Transverse colon (tissue), 4 donors: ENCODE results near the gene CCDC136. TPM values are rescaled to one million over a fixed set of nuclear protein-coding genes. Genes with fewer than 3 reads are reported as not detected.

Experiments
- DNase-seq: peaks from one replicate; pipeline ENCODE4 v3.0.0-alpha.2; 2019
- H3K27ac ChIP-seq, 4 donors: fragments of 200-600 bp; sonication (generic); 2 replicates each; pipeline ENCODE4 v1.5.1; 2016 to 2018; ENCODE audit warnings: inconsistent platforms in 4 of 4
- H3K27me3 ChIP-seq: fragments of 200-600 bp; sonication (generic); 2 replicates; pipeline ENCODE4 v1.5.1; 2017; ENCODE audit warnings: inconsistent platforms
- H3K36me3 ChIP-seq, 4 donors: fragments of 200-600 bp; sonication (generic); 2 replicates each; pipeline ENCODE4 v1.5.1; 2017 to 2019; ENCODE audit warnings: inconsistent platforms in 4 of 4
- H3K4me1 ChIP-seq, 4 donors: fragments of 200-600 bp; sonication (generic); 2 replicates each; pipeline ENCODE4 v1.5.1; 2017 to 2020; ENCODE audit warnings: inconsistent platforms in 4 of 4
- H3K4me3 ChIP-seq, 4 donors: fragments of 200-600 bp; sonication (generic); 1 replicate in 1 of 4; 2 replicates in 3 of 4; pipeline versions ENCODE4 v1.5.1 to v1.6.1; 2017 to 2019; ENCODE audit warnings: inconsistent platforms in 4 of 4
- H3K9me3 ChIP-seq, 2 donors: fragments of 200-600 bp; sonication (generic); 2 replicates each; pipeline ENCODE4 v1.5.1; 2017 to 2019; ENCODE audit warnings: inconsistent platforms in 2 of 2
- CTCF ChIP-seq, 5 experiments: fragments of 200-600 bp in 3 of 5; fragments of 450-650 bp in 2 of 5; sonication (generic) in 3 of 5; IDR thresholded peaks; 1 replicate in 2 of 5; 2 replicates in 3 of 5; pipeline ENCODE4 v1.5.1; 2016 to 2017; ENCODE audit warnings: antibody characterized with exemption in 5 of 5, inconsistent platforms in 3 of 5, mild to moderate bottlenecking in 2 of 5, moderate library complexity in 1 of 5
- EP300 ChIP-seq: sonication (generic); formaldehyde crosslinking; IDR thresholded peaks from one replicate; pipeline ENCODE4 v1.6.1; 2017; ENCODE audit warnings: antibody characterized with exemption, low read depth
- POLR2A ChIP-seq: fragments of 450-650 bp; IDR thresholded peaks from one replicate; pipeline ENCODE4 v1.6.1; 2016; ENCODE audit warnings: antibody characterized with exemption, mild to moderate bottlenecking, moderate library complexity
- POLR2AphosphoS5 ChIP-seq, 3 donors: sonication (generic); formaldehyde crosslinking; IDR thresholded peaks; one replicate each; pipeline ENCODE4 v1.6.1; 2016; ENCODE audit warnings: antibody characterized with exemption in 3 of 3
- WGBS, 2 donors: methylation state at CpG; one replicate each; pipeline ENCODE4 v1.1.5; 2018; ENCODE audit warnings: low coverage in 1 of 2; 5-methylcytosine and 5-hydroxymethylcytosine counted together
- in situ Hi-C, 4 donors: fragments of 200-750 bp; cut with MboI; loops; one replicate each; pipeline versions ENCODE4 v1.15.0 to v1.15.1; 2017; ENCODE audit warnings: low sequenced_read_pairs in 3 of 4, low pct_ligation_motif_present in 1 of 4, low pct_unique_long_range_greater_than_20kb in 1 of 4
- intact Hi-C: fragments of 100-400 bp; cut with DNase I; formaldehyde crosslinking; loops from one replicate; pipeline ENCODE4 v1.15.1; 2023; ENCODE audit warnings: low total_unique reads
- total RNA-seq, 4 donors: library from RNA; depleted of rRNA; stranded (reverse); fragments of >200 nt; gene quantifications; one replicate each; pipeline ENCODE4 v1.1.0, GENCODE V29; 2016

CCDC136 gene
- total RNA-seq, 4 donors from 2014 or later = 1.9 to 16.5 (median 8.3) TPM

DNA sequence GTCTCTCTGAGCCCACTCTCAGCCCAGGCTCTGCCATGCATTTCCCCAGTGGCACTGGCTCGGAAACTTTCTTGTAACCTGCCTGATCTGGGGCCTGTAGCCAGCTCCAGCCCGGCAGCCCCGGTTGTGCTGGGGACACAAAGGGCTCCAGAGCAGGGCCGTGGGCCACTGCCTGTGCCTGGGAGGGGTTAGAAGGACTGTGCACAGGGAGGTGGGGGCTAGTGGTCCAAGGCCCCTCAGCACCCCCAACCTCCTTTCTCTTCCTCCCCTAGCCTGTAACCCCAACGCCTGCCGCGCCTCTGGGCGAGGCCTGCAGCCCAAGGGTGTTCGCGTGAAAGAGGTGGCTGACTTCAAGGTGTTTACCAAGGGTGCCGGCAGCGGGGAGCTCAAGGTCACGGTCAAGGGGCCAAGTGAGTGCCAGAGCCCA lies 48.0 kb downstream of the CCDC136 start:
- peak overlapping the region in 2 of 4 donors; percentile 39 to 48 for H3K27ac ChIP-seq
- no peak for DNase-seq
- intact Hi-C loops = loop anchor here (1.0 kb wide), 1 partner anchor 97 kb away; no protein-coding TSS in a partner anchor

DNA sequence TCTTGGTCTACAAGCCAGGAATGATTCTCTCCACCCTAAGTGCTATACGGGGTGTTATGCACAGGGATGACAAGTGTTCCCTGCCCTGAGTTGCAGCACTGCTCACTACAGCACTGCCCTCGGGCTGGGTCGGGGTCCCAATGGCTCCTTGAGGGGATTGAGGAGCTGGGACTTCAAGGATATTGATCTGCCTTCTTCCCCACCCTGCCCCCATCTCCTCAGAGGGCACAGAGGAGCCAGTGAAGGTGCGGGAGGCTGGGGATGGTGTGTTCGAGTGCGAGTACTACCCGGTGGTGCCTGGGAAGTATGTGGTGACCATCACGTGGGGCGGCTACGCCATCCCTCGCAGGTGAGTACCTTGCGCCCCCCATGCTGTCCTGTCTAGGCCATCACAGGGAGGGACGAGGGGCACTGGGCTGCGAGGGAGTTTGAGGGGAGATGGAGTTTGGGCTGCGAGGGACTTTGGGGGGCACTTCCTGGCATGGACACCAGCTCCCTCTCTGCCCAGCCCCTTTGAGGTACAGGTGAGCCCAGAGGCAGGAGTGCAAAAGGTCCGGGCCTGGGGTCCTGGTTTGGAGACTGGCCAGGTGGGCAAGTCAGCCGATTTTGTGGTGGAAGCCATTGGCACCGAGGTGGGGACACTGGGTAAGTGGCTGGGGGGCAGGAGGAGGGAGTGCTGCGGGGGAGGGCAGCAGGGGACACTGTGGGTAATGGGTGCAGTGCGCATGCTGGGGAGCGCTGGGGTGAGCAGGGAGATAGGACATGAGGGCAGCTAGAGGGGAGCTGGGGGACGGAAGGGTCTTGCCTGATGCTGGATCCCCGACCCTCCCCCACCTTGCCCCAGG lies 48.8 kb downstream of the CCDC136 start:
- DNase-seq = no peak
- peak overlapping the region in 1 of 4 donors; percentile 39 for H3K27ac ChIP-seq
- H3K27me3 ChIP-seq = no peaks in the 10 kb centered on the region
- in situ Hi-C loops (no loop called here), intact Hi-C loops (no loop called here)
- no peaks in the 10 kb centered on the region for H3K36me3 ChIP-seq
- H3K4me3 ChIP-seq = no peak overlapping the region
- H3K4me1 ChIP-seq = peaks cover 0 to 7% (median 1%) of the 10 kb centered on the region in 4 donors
- WGBS, 2 donors = 86 to 88% methylated on average over 3 to 23 of the region's 23 CpGs
- no peak for TF ChIP-seq POLR2AphosphoS5 (IDR thresholded peaks at IDR 0.05)
- TF ChIP-seq CTCF (IDR thresholded peaks at IDR 0.05) = no peak
- TF ChIP-seq EP300 = no peak
- no peak for TF ChIP-seq POLR2A
- no peaks in the 10 kb centered on the region for H3K9me3 ChIP-seq

More for the DNA sequence above, 48.0 kb downstream of the CCDC136 start:
- no peaks in the 10 kb centered on the region for H3K9me3 ChIP-seq
- H3K4me1 ChIP-seq = peaks cover 0 to 10% (median 3%) of the 10 kb centered on the region in 4 donors
- H3K27me3 ChIP-seq = no peaks in the 10 kb centered on the region
- WGBS, 2 donors = 50% methylated on average over 12 of the region's 13 CpGs; no CpG with 5 or more reads in 1 of the 2 donors
- no peak overlapping the region for H3K4me3 ChIP-seq
- in situ Hi-C loops = no loop called here
- TF ChIP-seq EP300 (no peak), CTCF (IDR thresholded peaks at IDR 0.05) (no peak), POLR2AphosphoS5 (IDR thresholded peaks at IDR 0.05) (no peak), POLR2A (no peak)
- H3K36me3 ChIP-seq = no peaks in the 10 kb centered on the region

GRCh38 chr7:128841171-128841690 lies 49.5 kb downstream of the CCDC136 start:
- peak overlapping the region in 3 of 4 donors; percentile 26 to 63 (median 39) for H3K27ac ChIP-seq
- H3K27me3 ChIP-seq = no peaks in the 10 kb centered on the region
- in situ Hi-C loops (no loop called here), intact Hi-C loops (no loop called here)
- peak; percentile 41 for DNase-seq
- TF ChIP-seq EP300 (no peak), POLR2AphosphoS5 (IDR thresholded peaks at IDR 0.05) (no peak), CTCF (IDR thresholded peaks at IDR 0.05) (no peak), POLR2A (no peak)
- H3K9me3 ChIP-seq = no peaks in the 10 kb centered on the region
- 67% methylated on average over 17 of the region's 17 CpGs; no CpG with 5 or more reads in 1 of the 2 donors for WGBS, 2 donors
- H3K4me3 ChIP-seq = no peak overlapping the region
- no peaks in the 10 kb centered on the region for H3K36me3 ChIP-seq
- H3K4me1 ChIP-seq = peaks cover 0 to 3% (median 0%) of the 10 kb centered on the region in 4 donors

- Histone ChIP-seq H3K36me3 (no peaks in the 10 kb centered on the region), H3K9me3 (no peaks in the 10 kb centered on the region), H3K4me3 (no peak overlapping the region), H3K27me3 (no peaks in the 10 kb centered on the region), H3K4me1 (peaks cover 0 to 3% (median 0%) of the 10 kb centered on the region in 4 donors), H3K27ac (peak overlapping the region in 3 of 4 donors; percentile 26 to 63 (median 39))
- WGBS, 2 donors = 60% methylated on average over 28 of the region's 35 CpGs; no CpG with 5 or more reads in 1 of the 2 donors
- in situ Hi-C loops = no loop called here
- DNase-seq = peak; percentile 53
- intact Hi-C loops = no loop called here
- TF ChIP-seq POLR2A (no peak), POLR2AphosphoS5 (IDR thresholded peaks at IDR 0.05) (peak in 1 of 3 donors; percentile 3), CTCF (IDR thresholded peaks at IDR 0.05) (peak; percentile 55 to 87 (median 82)), EP300 (no peak)
Observed at GRCh38 chr7:128841921-128842673, 50.3 kb downstream of the CCDC136 start.
